T-helper 1 cell treated with Interleukin-12 subunit alpha and Interleukin-12 subunit beta and Interleukin-4 antibody, amounts not matched to agents 30 ng/mL and 1 ng/mL, for 36 hours (primary cell): ENCODE results near the gene LATS2. TPM values are rescaled to one million over a fixed set of nuclear protein-coding genes. Genes with fewer than 3 reads are reported as not detected.

Experiments
- total RNA-seq: library from RNA; stranded (reverse); gene quantifications from 2 replicates; pipeline ENCODE4 v1.2.3, GENCODE V29; 2022

Gene LATS2
- total RNA-seq, 1 donor from 2014 or later, result 4.0 TPM

Other genes starting within 250 kb of the LATS2 start
- 23.4 and 25.3 TPM in 2 replicates for gene XPO4, start 158.8 kb downstream of the LATS2 start, total RNA-seq
- gene SAP18, start 78.5 kb upstream of the LATS2 start, total RNA-seq, result 204 and 205 TPM in 2 replicates
- gene SKA3, start 115.0 kb upstream of the LATS2 start, total RNA-seq, result 27.2 and 29.0 TPM in 2 replicates
- gene MRPL57, start 115.1 kb upstream of the LATS2 start, total RNA-seq, result 21.1 and 21.5 TPM in 2 replicates